ENCODE results near the gene IFT80. TPM values are rescaled to one million over a fixed set of nuclear protein-coding genes. Genes with fewer than 3 reads are reported as not detected.

IFT80 gene
- total and polyA plus RNA-seq, 2 of the 4 experiments (the other 2 are of a cell fraction) = 15.2 to 16.8 TPM

DNA sequence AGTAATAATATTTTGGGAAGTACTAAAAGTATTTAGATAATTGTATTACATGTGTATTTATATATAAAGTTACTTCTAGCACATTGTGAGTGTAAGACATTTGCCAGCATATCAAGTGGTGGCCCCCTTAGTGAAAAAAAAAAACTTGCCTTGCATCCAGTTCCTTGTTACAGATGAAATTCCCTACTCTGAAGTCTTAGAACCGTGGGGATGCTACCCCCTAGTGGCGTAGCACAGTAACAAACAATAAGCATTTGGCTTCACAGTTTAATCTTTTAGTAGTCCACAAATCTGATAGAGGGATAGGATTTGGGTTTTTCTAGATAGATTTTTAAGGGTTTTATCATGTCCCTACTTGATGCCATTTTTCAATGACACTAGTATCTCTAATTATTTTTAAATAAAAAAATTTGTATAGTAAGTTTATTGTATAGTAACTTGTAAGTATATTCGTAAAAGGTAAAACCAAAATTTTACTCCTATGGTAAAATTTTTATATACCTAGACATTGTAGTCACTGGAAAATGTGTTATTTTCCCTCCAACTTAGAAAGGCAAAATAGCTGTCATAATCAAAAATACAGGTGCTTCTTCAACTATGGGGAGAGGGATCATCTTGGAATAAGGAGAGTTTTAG is 14.7 kb upstream of the IFT80 start:
- no peak overlapping the region for H3K23ac ChIP-seq (ENCODE audit: low read depth, low read length)
- no peak overlapping the region for H2AFZ ChIP-seq (replicated peaks; ENCODE audit: low read length, poor library complexity)
- H3K4me1 ChIP-seq (ENCODE audit: control insufficient read depth, insufficient read depth, low read length) = peaks cover 3% of the 10 kb centered on the region
- peaks cover 11% of the 10 kb centered on the region for H3K36me3 ChIP-seq (ENCODE audit: control insufficient read depth, insufficient read depth, low read length)
- no peak overlapping the region for H4K8ac ChIP-seq (ENCODE audit: low read depth in 2 of 2, low read length in 2 of 2)
- TF ChIP-seq SMC3 (IDR thresholded peaks at IDR 0.05; ENCODE audit: low read depth, low read length) (peak; percentile 72), CEBPB (IDR thresholded peaks at IDR 0.05; ENCODE audit: low read depth, low read length) (no peak), RAD21 (IDR thresholded peaks at IDR 0.05; ENCODE audit: low read length) (peak; percentile 84)
- TF ChIP-seq, protein P1, sequence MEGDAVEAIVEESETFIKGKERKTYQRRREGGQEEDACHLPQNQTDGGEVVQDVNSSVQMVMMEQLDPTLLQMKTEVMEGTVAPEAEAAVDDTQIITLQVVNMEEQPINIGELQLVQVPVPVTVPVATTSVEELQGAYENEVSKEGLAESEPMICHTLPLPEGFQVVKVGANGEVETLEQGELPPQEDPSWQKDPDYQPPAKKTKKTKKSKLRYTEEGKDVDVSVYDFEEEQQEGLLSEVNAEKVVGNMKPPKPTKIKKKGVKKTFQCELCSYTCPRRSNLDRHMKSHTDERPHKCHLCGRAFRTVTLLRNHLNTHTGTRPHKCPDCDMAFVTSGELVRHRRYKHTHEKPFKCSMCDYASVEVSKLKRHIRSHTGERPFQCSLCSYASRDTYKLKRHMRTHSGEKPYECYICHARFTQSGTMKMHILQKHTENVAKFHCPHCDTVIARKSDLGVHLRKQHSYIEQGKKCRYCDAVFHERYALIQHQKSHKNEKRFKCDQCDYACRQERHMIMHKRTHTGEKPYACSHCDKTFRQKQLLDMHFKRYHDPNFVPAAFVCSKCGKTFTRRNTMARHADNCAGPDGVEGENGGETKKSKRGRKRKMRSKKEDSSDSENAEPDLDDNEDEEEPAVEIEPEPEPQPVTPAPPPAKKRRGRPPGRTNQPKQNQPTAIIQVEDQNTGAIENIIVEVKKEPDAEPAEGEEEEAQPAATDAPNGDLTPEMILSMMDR (conservative IDR thresholded peaks at IDR 0.05; ENCODE audit: low read depth, low read length) = peak; percentile 89
- H3K18ac ChIP-seq (ENCODE audit: low read depth, low read length) = no peak overlapping the region
- no peak overlapping the region for H3K14ac ChIP-seq (replicated peaks; ENCODE audit: low read depth, low read length)
- H4K5ac ChIP-seq (ENCODE audit: low read depth, low read length) = no peak overlapping the region
- no peak overlapping the region for H3K56ac ChIP-seq (ENCODE audit: extremely low read depth, insufficient read depth, low read length)
- H2BK5ac ChIP-seq (ENCODE audit: low read depth, low read length, poor library complexity, severe bottlenecking) = no peak overlapping the region
- H3K27ac ChIP-seq (ENCODE audit: insufficient read depth, low read length) = no peak overlapping the region
- no peak overlapping the region for H4K91ac ChIP-seq (ENCODE audit: insufficient read depth, low read depth, low read length)
- intact Hi-C loops (cut with micrococcal nuclease) (loop anchor here (1.0 to 10.0 kb wide), 6 partner anchors 250 to 649 kb away; no protein-coding TSS in a partner anchor), dilution Hi-C loops (cut with HindIII; ENCODE audit: low sequenced_read_pairs, unreplicated experiment) (no loop called here), in situ Hi-C loops (cut with MboI; ENCODE audit: low sequenced_read_pairs) (loop anchor here (10.0 to 25.0 kb wide), 3 partner anchors 249 to 526 kb away; no protein-coding TSS in a partner anchor)
- H3K4me2 ChIP-seq (ENCODE audit: low read depth, low read length) = no peak overlapping the region
- ChIA-PET CTCF (interaction anchor here (0.7 to 1.3 kb wide), 7 partner anchors 15 to 391 kb away, joined by 3 to 5 read pairs (median 4); no protein-coding TSS in a partner anchor), POLR2A (ENCODE audit: unreplicated experiment) (no interaction called here)
- H3K27me3 ChIP-seq (ENCODE audit: control insufficient read depth, insufficient read depth, low read length) = no peaks in the 10 kb centered on the region
- H3K4ac ChIP-seq (ENCODE audit: low read depth, low read length) = no peak overlapping the region
- BruUV-seq (replicated peaks) = no TSS peak
- no peak overlapping the region for H2AK9ac ChIP-seq (replicated peaks; ENCODE audit: low read depth, low read length, poor library complexity)
- no peaks in the 10 kb centered on the region for H3K9me1 ChIP-seq (ENCODE audit: insufficient read depth, low read length)
- H2BK15ac ChIP-seq (ENCODE audit: low read depth, low read length) = no peak overlapping the region
- ATAC-seq (ENCODE audit: low read depth) (peak; percentile 91), DNase-seq (peak; percentile 84)
- no peaks in the 10 kb centered on the region for H3K9me3 ChIP-seq (ENCODE audit: control insufficient read depth, insufficient read depth, low read length)
- H4K20me1 ChIP-seq (ENCODE audit: insufficient read depth, low read length) = no peaks in the 10 kb centered on the region
- no peak overlapping the region for H2AK5ac ChIP-seq (ENCODE audit: low read depth, low read length)
- peaks cover 23 to 28% of the 10 kb centered on the region in 2 experiments for H3K79me1 ChIP-seq (ENCODE audit: low read depth in 1 of 2, low read length in 2 of 2)
- H3K4me3 ChIP-seq (ENCODE audit: insufficient read depth, low read depth, low read length) = no peak overlapping the region
- H2BK20ac ChIP-seq (ENCODE audit: low read depth, low read length) = no peak overlapping the region
- H3K9ac ChIP-seq (ENCODE audit: low read depth, low read length) = no peak overlapping the region
- WGBS, 2 experiments (ENCODE audit: extremely low coverage in 2 of 2, insufficient read length in 1 of 2) = no CpG with 5 or more reads among the region's 3 CpGs
- H2BK120ac ChIP-seq (ENCODE audit: low read depth, low read length) = no peak overlapping the region
